HepG2 (cell line): Measurements from ENCODE around the gene NDUFAF8. TPM values are rescaled to one million over a fixed set of nuclear protein-coding genes. Genes with fewer than 3 reads are reported as not detected.

ENCODE experiments used
- ARID2 ChIP-seq: sonication (generic); formaldehyde crosslinking; IDR thresholded peaks from 2 replicates; pipeline ENCODE4 v1.8.1; 2022; ENCODE audit warnings: mild to moderate bottlenecking, missing genetic modification reagents, borderline replicate concordance
- EZH2 ChIP-seq: conservative IDR thresholded peaks from 2 replicates; pipeline ENCODE4 v1.6.1; 2012; ENCODE audit warnings: mild to moderate bottlenecking, low read depth, low read length, moderate library complexity
- MAZ ChIP-seq, 2 experiments: sonication (generic) in 1 of 2; formaldehyde crosslinking in 1 of 2; IDR thresholded peaks; 2 replicates each; pipeline versions ENCODE4 v1.5.0 to v1.6.1; 2012 to 2020; ENCODE audit warnings: low read depth in 2 of 2, mild to moderate bottlenecking in 2 of 2, borderline replicate concordance in 1 of 2, improper control_type of control experiment in 1 of 2, low read length in 1 of 2, missing genetic modification reagents in 1 of 2, moderate library complexity in 1 of 2
- MXD4 ChIP-seq: IDR thresholded peaks from 2 replicates; pipeline ENCODE4 v1.6.1; 2016; ENCODE audit warnings: mild to moderate bottlenecking, missing biosample characterization, missing genetic modification reagents
- PAWR ChIP-seq: sonication (generic); formaldehyde crosslinking; IDR thresholded peaks from 2 replicates; pipeline ENCODE4 v1.4.0; 2020; ENCODE audit warnings: missing genetic modification reagents, mild to moderate bottlenecking, borderline replicate concordance
- RAD21 ChIP-seq: fragments of 450-650 bp; formaldehyde crosslinking; IDR thresholded peaks from 2 replicates; pipeline ENCODE4 v1.5.0; 2020; ENCODE audit warnings: mild to moderate bottlenecking
- YY1 ChIP-seq: IDR thresholded peaks from 2 replicates; pipeline ENCODE4 v1.6.1; 2011; ENCODE audit warnings: low read length, low read depth, moderate library complexity, mild to moderate bottlenecking; ENCODE audit not compliant: insufficient read depth, insufficient replicate concordance
- ZSCAN21 ChIP-seq: sonication (generic); formaldehyde crosslinking; IDR thresholded peaks from 2 replicates; pipeline ENCODE4 v1.8.0; 2022; ENCODE audit warnings: mild to moderate bottlenecking, missing genetic modification reagents, moderate library complexity, borderline replicate concordance
- ZSCAN30 ChIP-seq: sonication (generic); formaldehyde crosslinking; IDR thresholded peaks from 2 replicates; pipeline ENCODE4 v1.5.0; 2020; ENCODE audit warnings: mild to moderate bottlenecking, missing genetic modification reagents
- polyA plus RNA-seq, 8 experiments: library from polyadenylated mRNA; depleted of rRNA in 3 of 8; stranded (reverse) in 7 of 8; unstranded in 1 of 8; fragments of >200 nt; fragmentation: Illumina TruSeq in 4 of 8; extraction: Trizol in 4 of 8; gene quantifications; 2 replicates each; pipeline versions ENCODE4 v1.2.1 to v1.2.3, GENCODE V29; 2011 to 2016; ENCODE audit warnings: low read depth in 4 of 8, missing spikeins in 1 of 8, mixed read lengths in 1 of 8; ENCODE audit not compliant: insufficient read depth in 1 of 8
- total RNA-seq, 5 experiments: library from RNA; depleted of rRNA; stranded (reverse); fragments of >200 nt; fragmentation: Illumina TruSeq; extraction: Trizol; gene quantifications; 2 replicates each; pipeline ENCODE4 v1.2.3, GENCODE V29; 2016; ENCODE audit warnings: low read depth in 1 of 5
- TF ChIP-seq, protein P1 (sequence below): sonication (generic); formaldehyde crosslinking; IDR thresholded peaks from 2 replicates; pipeline ENCODE4 v1.4.0; 2020; ENCODE audit warnings: missing genetic modification reagents
- TF ChIP-seq, protein P2 (sequence below): sonication (generic); formaldehyde crosslinking; IDR thresholded peaks from 2 replicates; pipeline ENCODE4 v1.4.0; 2020; ENCODE audit warnings: missing genetic modification reagents
- TF ChIP-seq, protein P3 (sequence below): sonication (generic); formaldehyde crosslinking; IDR thresholded peaks from 2 replicates; pipeline ENCODE4 v1.4.0; 2020; ENCODE audit warnings: low read depth, mild to moderate bottlenecking, missing genetic modification reagents
- TF ChIP-seq, protein P4 (sequence below): sonication (generic); formaldehyde crosslinking; IDR thresholded peaks from 2 replicates; pipeline ENCODE4; 2020; ENCODE audit warnings: missing genetic modification reagents, mild to moderate bottlenecking, borderline replicate concordance
- TF ChIP-seq, protein P5 (sequence below): sonication (generic); formaldehyde crosslinking; IDR thresholded peaks from 2 replicates; pipeline ENCODE4 v1.8.1; 2023; ENCODE audit warnings: mild to moderate bottlenecking, moderate library complexity, missing genetic modification reagents
- TF ChIP-seq, protein P6 (sequence below): sonication (generic); formaldehyde crosslinking; IDR thresholded peaks from 2 replicates; pipeline ENCODE4 v1.8.1; 2023; ENCODE audit warnings: mild to moderate bottlenecking, missing genetic modification reagents, borderline replicate concordance

NDUFAF8 gene
- total and polyA plus RNA-seq, 2 of the 13 experiments (the other 11 are each of a cell fraction or from before 2014, with no cell fraction given), result 75.6 to 233 TPM

DNA sequence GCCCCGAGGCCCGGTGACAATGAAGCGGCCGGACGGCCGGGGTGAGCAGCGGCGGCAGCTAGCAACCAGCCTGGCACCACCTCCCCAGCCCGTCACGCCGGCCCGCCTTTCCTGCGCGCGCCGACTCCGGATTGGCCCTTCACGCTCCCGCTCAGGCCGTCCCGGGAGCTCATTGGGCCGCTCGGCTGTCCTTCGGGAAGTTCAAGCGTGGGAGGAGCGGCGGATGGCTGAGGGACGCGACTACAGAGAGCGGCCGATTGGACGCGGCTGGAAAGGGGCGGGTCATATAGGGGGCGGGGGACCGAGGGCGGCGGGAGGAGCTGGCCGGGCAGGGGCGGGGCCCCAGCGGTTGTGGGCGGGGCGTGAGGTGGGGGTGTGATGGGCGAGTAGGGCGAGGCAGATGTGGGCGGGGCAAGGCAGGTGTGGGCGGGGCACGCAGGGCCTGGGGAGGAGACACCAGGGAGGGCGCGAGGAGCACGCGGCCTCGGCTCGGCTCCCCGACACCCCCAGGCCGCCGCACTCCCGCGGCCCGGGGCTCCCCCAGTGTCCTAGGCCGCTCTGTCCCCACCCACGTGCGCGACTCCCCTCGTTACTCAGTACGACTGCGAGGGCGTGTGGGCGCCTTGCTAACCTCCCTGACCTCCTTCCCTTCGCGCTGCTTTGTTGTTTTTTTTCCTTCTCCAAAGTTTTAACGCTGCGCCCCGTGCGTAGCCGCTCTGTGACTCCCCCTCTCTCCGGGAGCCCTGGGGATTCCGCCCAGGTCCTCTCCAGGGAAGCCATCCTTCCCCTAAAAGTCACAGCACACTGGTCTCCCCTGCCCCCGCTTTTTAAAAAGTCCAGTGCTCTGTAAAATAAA, 16.0 kb upstream of the NDUFAF8 start, which contains the start of gene CEP131 (continued):
- TF ChIP-seq, protein P1, sequence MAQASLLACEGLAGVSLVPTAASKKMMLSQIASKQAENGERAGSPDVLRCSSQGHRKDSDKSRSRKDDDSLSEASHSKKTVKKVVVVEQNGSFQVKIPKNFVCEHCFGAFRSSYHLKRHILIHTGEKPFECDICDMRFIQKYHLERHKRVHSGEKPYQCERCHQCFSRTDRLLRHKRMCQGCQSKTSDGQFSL (CRISPR knock-in tag), result peak; percentile 85
- TF ChIP-seq EZH2, result no peak
- TF ChIP-seq, protein P2, sequence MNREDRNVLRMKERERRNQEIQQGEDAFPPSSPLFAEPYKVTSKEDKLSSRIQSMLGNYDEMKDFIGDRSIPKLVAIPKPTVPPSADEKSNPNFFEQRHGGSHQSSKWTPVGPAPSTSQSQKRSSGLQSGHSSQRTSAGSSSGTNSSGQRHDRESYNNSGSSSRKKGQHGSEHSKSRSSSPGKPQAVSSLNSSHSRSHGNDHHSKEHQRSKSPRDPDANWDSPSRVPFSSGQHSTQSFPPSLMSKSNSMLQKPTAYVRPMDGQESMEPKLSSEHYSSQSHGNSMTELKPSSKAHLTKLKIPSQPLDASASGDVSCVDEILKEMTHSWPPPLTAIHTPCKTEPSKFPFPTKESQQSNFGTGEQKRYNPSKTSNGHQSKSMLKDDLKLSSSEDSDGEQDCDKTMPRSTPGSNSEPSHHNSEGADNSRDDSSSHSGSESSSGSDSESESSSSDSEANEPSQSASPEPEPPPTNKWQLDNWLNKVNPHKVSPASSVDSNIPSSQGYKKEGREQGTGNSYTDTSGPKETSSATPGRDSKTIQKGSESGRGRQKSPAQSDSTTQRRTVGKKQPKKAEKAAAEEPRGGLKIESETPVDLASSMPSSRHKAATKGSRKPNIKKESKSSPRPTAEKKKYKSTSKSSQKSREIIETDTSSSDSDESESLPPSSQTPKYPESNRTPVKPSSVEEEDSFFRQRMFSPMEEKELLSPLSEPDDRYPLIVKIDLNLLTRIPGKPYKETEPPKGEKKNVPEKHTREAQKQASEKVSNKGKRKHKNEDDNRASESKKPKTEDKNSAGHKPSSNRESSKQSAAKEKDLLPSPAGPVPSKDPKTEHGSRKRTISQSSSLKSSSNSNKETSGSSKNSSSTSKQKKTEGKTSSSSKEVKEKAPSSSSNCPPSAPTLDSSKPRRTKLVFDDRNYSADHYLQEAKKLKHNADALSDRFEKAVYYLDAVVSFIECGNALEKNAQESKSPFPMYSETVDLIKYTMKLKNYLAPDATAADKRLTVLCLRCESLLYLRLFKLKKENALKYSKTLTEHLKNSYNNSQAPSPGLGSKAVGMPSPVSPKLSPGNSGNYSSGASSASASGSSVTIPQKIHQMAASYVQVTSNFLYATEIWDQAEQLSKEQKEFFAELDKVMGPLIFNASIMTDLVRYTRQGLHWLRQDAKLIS (CRISPR knock-in tag), result no peak
- no peak; the same call in 1 of the 2 replicates for TF ChIP-seq MAZ (IDR thresholded peaks at IDR 0.05; ENCODE audit: borderline replicate concordance, low read depth, low read length)
- peak; percentile 16 for TF ChIP-seq MAZ (CRISPR knock-in tag; IDR thresholded peaks at IDR 0.05; ENCODE audit: low read depth)
- TF ChIP-seq, protein P3, sequence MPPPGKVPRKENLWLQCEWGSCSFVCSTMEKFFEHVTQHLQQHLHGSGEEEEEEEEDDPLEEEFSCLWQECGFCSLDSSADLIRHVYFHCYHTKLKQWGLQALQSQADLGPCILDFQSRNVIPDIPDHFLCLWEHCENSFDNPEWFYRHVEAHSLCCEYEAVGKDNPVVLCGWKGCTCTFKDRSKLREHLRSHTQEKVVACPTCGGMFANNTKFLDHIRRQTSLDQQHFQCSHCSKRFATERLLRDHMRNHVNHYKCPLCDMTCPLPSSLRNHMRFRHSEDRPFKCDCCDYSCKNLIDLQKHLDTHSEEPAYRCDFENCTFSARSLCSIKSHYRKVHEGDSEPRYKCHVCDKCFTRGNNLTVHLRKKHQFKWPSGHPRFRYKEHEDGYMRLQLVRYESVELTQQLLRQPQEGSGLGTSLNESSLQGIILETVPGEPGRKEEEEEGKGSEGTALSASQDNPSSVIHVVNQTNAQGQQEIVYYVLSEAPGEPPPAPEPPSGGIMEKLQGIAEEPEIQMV (CRISPR knock-in tag), result no peak; the same call in 1 of the 2 replicates
- TF ChIP-seq, protein P4, sequence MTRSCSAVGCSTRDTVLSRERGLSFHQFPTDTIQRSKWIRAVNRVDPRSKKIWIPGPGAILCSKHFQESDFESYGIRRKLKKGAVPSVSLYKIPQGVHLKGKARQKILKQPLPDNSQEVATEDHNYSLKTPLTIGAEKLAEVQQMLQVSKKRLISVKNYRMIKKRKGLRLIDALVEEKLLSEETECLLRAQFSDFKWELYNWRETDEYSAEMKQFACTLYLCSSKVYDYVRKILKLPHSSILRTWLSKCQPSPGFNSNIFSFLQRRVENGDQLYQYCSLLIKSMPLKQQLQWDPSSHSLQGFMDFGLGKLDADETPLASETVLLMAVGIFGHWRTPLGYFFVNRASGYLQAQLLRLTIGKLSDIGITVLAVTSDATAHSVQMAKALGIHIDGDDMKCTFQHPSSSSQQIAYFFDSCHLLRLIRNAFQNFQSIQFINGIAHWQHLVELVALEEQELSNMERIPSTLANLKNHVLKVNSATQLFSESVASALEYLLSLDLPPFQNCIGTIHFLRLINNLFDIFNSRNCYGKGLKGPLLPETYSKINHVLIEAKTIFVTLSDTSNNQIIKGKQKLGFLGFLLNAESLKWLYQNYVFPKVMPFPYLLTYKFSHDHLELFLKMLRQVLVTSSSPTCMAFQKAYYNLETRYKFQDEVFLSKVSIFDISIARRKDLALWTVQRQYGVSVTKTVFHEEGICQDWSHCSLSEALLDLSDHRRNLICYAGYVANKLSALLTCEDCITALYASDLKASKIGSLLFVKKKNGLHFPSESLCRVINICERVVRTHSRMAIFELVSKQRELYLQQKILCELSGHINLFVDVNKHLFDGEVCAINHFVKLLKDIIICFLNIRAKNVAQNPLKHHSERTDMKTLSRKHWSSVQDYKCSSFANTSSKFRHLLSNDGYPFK (CRISPR knock-in tag), result no peak
- TF ChIP-seq ARID2 (CRISPR knock-in tag), result peak; percentile 87; the same call in 1 of the 2 replicates
- no peak for TF ChIP-seq PAWR (CRISPR knock-in tag)
- no peak for TF ChIP-seq ZSCAN30 (CRISPR knock-in tag)
- peak; percentile 59; the same call in 1 of the 2 replicates for TF ChIP-seq ZSCAN21 (CRISPR knock-in tag)
- TF ChIP-seq, protein P5, sequence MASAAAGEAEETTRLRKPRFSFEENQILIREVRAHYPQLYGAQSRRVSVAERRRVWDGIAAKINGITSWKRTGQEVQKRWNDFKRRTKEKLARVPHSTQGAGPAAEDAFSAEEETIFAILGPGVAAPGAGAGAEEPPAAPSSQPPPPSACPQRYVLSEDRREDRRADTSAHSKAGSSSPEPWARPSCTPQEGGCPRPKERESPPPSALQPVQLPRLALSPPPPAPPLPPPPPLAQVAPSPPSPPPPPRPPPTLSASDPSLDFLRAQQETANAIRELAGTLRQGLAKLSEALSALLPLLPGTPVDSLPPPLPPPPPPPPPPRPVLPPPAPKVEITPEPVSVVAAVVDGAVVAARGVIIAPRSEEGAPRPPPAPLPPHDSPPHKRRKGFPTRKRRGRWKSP (CRISPR knock-in tag), result peak; percentile 84
- peak; percentile 15 for TF ChIP-seq RAD21 (CRISPR knock-in tag)
- TF ChIP-seq, protein P6, sequence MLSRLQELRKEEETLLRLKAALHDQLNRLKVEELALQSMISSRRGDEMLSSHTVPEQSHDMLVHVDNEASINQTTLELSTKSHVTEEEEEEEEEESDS (CRISPR knock-in tag), result peak; percentile 84; the same call in 1 of the 2 replicates
- peak; percentile 14 for TF ChIP-seq YY1
- TF ChIP-seq MXD4 (CRISPR knock-in tag), result peak; percentile 85
